NOMO-1 (cell line): ENCODE measurements around the gene MAP2K2.

Experiments used
- DNase-seq, 2 experiments: peaks; one replicate each; lab custom pipeline; 2025; ENCODE audit not compliant: unreplicated experiment in 2 of 2; lab: John Stamatoyannopoulos, UW

MAP2K2 gene

DNA sequence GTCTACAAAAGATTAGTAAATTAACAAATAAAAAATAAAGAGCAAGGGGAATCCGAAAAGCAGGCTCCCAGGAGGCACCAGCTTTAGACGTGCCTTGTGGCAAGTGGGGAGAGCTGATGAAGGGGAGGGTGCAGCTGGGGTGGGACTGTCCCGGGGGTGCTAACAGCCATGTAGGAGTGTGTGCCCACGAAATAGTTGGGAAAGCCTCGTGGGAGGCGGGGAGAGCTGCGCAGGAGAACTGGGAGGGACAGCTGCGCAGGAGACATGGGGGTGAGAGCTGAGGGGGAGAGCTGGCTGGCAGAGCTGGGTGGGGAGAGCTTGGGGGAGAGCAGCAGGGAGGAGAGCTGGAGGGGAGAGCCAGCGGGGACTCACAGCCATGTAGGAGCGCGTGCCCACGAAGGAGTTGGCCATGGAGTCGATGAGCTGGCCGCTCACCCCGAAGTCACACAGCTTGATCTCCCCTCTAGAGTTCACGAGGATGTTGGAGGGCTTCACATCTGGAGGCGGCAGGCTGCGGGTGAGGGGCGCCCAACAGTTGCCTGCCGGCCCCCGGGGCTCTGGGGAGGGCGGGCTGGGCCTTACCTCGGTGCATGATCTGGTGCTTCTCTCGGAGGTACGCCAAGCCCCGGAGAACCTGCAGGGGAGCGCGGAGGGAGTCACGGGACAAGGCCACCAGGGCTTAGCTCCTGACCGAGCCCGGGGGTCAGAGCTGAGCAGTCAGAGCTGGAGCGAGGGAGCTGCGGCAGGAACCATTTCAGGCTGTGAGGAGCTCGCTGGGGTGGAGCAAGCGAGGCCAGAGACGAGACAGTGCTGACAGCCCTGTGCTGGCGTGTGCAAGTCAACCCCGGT, 23.1 kb downstream of the MAP2K2 start:
- DNase-seq, result no peak

DNA sequence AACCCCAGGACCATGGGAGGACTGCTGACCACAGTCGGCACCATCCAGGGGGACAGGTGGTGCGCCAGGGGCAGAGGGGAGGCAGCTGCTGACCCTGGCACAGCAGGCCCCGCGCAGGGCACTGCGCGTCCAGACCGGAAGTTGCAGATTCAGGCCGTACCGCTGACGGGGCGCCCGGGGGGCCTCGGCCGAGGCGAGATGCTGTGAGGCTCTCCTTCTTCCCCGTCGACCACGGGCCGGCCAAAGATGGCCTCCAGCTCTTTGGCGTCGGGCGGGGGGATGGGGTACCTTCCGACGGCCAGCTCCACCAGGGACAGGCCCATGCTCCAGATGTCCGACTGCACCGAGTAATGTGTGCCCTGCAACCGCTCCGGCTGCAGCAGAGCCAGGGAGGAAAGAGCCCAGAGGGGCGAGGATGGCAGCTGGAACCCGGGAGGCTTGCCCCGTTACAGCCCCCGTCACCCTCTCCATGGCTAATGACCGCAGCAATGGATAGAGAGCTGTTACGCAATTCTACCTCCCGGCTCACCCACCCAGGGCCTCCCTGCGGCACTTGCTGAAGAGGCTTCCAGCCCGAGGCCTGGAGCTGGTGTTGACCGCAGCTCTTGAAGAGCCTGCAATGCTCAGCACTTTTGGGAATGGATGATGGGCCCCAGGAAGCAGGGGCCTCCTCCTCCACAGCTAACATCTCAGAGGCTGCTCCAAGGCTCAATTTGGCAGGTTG, 24.7 kb downstream of the MAP2K2 start:
- DNase-seq, result no peak

DNA sequence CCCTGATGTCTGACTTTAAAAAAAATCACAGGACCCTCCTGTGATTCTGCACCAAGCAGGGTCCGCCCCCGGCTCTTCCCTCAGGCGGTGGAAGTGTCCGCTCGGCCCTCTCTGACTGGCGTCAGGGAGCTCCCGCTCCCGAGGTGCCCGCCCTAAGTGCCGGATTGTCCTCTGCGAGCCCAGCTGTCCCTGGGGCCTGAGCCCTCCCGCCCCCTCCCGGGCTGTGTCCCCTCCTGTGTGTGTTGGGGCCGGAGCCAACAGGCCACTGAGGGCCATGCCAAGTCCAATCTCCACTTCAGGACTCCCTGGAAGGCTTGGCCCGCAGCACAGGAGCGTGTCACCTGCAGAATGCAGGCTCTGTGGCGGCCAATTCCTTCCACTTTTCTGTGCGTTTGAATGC, 25.4 kb downstream of the MAP2K2 start:
- DNase-seq, result no peak

DNA sequence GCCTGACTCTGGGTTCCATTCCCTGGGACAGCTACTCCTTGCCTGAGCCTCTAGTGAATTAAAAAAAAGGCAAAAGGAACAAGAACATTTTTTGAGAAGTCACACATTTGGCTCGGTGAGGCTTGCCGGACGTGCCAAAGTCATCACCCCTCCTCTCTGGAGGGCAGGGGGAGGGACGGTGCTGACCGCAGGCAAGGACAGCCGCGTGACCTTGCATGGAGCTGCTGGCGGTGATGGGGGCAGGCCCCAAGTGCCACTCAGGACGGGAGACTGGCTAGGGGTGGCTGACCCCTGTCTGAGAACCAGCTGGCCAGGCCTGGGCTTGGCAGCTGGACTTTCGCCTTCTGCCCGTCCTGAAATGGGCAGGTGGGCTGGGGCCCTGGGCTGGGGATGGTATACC, 26.4 kb downstream of the MAP2K2 start:
- no peak for DNase-seq

DNA sequence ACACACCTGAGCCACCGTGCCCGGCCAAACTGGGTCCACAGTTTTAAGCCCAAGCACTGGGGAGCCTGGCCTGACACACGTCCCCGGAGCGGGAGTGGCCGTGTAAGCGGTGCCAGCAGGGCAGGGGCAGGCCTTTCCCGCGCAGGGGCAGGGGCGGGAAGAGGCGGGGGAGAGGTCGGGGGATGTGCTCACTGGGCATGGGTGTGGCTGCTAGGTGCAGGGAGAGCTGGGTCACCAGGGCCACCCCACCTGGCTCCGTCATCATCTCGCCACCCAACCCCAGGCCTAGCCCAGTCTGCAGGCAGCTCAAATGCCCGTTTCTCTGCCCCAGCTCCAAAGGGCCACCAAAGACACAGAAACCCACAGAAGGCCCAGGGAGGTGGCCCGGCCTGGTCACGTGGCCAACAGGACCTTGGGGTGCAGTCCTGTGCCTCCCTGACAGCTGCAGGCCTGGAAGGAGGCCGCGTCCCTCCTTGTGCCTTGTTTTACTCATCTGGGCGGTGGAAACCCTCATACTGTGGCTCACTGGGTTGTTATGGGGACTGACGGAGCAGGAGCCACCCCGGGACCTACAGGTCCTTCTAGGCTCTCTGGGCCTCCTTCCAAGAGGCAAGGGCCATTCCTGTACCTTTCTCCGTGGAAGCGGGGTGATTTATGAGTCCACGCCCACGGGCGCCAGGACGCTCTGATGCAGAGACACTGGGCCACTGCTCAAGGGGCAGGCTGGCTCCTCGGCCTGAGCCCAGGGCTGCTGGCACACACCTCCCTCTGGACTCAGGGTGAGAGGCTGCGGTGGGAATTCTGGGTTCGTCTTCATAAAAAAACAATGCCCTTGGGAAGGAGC, 27.7 kb downstream of the MAP2K2 start:
- DNase-seq, result no peak

DNA sequence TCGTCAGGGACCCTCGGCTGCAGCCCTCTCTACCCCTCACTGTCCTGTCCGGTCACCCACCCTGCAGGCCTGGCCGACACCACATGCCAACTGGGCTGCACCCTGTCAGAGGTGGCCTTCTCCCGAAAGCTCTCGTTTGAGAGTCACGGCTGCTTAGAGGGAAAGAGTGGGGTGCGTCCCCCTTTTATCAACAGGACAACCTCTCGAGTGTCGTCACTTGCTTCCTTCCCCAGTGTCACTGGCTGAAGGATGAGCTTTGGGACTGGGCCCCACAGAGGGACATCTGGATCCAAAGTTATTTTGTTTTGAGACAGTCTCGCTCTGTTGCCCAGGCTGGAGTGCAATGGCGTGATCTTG, 28.5 kb downstream of the MAP2K2 start:
- no peak for DNase-seq

DNA sequence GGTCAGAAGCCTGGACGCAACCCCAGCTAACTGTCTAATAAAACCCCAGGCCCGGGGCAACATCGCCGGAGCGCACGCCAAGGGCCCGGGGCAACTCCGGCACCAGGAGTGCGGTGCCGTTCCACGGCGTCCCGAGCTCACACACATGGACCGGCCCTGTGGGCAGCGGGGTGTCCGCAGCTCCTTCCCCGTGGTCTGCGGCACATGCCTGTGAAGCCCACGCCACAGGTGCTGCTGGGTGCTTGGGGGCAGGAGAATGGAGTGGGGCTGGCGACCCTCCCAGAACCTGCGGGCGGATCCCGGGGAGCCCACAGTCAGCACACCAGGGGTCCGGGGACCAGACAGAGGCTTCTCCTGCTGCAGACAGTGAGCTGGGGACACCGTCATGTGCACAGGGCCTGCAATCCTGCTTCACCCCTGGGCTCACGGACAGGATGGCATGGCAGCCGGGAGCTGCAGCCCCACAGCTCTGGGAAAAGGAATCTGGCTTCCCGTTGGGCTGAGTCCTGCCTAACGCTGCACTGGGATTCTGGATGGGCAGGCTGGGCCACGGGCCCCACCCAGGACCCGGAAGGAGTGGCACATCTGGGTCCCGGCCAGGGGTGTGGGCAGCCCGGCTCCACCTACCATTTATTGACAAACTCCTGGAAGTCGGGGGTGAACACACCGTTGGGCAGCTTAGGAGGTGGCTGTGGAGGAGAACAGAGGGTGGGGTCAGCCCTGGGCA, 29.0 kb downstream of the MAP2K2 start:
- no peak for DNase-seq

DNA sequence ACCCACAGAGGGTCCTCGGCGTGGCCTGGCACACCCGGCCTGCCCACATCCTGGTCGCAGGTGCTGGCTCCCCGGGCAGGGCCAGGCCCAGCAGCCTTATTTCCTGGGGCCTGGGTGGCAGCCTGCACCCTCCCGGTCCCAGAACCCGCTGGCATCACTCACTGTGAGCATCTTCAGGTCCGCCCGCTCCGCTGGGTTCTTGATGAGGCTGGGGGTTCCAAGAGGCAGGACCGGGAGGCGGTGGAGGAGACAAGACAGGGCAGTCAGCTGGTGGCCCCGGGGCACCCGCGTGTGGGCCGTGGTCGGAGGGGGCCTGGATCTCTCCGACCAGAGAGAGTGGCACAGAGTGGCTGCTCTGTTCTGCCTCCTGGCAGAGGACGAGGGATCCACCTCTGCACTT, 29.6 kb downstream of the MAP2K2 start:
- DNase-seq, result no peak

DNA sequence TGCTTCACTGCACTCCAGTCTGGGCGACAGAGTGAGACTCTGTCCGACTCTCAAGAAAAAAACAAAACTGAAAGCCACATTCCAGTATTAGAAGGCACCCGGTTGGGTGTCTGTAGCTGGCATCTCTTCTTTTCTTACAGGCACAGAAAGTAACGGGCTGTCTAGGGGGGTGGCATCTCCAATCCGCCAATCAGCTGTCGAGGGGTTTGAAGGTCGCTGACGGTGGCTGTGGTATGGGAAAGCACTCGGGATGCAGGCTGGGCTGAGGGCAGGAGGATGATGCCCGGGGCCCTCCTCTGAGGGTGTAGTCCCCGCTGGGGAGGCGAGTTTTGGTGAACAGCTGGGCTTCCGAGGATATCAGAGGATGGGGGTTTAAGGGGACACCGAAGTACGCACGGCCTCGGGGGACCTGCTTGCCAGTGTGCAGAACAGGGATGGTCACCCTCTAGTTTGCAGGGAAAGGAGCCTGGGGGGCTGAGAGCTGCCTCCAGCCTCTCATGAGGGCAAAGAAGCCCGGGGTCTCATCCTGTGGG, 30.2 kb downstream of the MAP2K2 start:
- DNase-seq, result no peak

DNA sequence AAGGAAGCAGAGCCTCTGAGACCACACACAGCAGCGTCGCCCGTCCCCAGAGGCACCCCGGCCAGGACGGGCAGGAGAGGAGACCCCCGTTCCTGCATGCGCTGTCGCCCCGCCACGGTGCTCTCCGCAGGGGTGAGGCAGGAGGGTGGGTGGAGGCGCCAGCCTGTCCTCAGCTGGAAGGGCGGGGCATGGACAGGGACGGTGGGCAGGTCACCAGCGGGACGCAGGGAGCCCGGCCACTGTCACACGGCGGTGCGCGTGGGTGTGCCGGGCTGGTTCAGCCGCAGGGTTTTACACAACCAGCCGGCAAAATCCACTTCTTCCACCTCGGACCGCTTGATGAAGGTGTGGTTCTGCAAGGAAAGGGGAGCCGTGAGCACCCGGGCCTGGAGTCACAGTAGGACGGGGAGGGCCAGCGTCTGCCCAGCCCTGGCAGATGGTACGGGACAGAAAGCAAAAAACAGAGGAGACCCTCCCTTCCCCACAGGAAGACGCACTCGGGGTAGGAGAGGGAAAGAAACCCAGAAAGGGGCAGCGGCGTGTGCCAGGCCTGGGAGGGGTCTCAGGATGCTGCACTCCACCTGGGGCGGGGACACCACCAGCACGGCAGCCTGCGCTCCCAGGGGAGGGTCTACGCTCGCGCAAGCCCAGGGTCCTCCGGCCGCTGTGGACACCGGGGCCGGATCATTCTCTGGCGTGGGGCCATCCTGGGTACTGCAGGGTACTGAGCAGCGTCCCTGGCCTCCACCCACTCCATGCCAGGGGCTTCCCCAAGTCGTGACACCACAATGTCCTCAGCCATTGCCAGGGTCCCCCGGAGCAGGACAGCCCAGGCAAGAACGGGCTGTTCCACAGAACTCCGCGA, 33.3 kb downstream of the MAP2K2 start:
- no peak for DNase-seq

DNA sequence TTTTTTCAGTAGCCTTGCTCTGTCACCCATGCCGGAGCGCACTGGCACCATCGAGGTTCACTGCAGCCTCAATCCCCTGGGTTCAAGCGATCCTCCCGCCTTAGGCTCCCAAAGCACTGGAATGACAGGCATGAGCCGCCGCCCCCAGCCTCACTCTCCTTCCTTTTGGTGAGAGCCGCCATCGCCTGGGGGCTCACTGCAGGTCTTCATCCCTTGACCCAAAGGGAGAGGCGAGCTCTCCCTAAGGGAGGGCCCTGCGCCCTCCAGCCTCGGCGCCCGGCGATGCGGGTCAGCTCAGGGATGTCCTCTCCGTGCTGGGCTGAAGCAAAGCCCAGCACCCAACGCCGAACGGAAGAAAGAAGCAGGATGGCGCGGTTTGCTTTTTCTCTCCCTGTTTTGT, 34.0 kb downstream of the MAP2K2 start:
- no peak for DNase-seq

DNA sequence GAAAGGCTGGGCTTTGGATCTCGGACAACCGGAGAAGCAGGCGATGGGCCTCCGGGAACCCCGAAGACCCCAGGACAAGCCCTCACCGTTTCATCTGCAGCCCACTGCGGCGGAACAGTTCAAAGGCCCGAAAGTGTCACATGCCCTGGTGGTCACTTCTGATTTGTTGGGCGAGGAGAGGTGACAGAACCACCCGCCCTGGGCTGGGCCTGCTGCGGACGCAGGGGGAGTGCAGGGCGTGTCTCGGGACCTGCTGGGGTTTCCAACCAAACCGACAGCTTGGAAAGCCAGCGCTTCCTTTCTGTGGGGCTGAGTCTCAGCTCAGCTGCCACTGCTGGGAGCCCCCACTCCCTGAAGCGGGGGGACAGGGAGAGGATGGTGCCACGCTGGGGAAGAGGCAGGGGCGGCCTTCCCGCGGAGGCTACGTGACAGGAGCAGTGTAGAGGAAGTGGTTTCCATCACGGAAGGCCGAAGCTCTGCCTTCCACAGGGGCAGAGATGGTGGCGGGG, 34.5 kb downstream of the MAP2K2 start:
- no peak for DNase-seq

DNA sequence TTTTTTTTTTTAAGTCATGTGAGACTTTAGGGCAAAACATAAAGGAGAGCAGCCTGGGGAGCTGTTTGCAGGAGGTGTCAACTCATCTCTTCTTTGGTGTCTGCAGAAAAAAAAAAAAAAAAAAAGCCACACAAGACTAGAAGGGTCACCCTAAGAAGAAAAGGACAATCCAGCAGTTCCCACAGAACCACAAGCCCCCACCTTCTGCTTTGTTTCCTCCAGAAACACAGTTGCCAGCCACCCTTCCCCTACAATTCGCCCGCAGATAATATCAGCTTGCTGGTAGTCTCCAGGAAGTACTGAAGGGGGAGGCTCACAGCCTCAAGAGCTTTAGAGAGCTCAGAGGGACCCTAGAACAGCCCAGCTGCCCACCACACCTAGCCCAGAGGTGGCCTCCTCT, 34.9 kb downstream of the MAP2K2 start:
- DNase-seq, result no peak

DNA sequence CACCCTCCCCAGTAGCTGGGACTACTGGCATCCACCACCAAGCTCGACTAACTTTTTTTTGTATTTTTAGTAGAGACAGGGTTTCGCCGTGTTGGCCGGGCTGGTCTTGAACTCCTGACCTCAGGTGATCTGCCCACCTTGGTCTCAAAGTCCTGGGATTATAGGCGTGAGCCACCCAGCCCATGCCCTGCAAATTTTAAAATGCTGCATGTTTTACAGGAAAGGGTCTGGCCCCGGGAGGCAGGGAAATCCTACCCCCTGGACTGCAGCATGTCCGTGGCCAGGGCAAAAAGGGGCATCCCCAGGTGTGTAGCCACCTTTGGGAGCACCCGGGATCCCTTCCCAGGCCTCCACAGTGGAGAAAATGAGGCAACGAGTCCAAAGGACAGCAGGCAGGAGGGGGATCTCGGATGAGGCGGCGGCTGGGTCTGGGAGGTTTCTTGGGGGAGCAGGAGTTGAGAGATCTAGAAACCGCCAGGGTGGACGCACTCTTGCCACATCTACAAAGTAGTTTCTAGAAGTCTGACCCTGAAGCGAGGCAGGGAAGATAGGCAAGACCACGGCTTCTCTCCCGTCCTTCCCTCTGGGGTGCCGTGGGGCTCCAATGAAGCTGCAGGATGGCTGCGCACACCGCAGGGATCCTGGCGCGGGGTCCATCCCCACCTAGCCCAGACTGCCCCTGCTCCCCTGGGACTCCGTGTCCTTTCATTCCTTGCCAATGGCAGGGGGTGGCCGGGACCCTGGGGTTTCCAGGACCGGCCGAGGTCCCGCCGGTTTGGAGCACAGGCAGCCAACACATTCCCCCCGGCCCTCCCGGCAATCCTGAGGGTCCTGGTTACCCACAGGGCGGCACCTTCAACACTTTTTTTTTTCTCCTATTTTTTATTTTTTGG, 35.9 kb downstream of the MAP2K2 start:
- DNase-seq, result no peak

DNA sequence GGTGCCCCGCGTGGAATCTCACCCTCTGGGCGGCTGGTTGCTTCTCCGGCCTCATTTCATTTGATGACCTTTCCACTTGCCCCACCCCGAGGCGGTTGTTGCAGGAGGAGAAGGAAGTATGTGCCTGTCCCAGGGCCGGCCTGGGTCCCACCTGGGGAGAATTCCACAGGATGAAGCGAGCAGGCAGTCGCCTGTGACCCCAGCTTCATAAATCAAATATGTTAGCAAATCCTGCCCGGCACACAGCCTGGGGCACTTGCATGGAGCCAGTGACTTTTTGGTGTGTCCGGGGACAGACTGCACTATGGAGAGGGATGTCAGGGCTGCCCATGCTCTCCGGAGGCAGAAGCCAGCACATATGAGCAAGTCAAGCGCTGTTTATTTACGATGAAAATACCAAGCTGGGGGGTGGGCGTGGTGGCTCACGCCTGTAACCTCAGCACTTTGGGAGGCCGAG, 37.5 kb downstream of the MAP2K2 start:
- DNase-seq, result no peak

DNA sequence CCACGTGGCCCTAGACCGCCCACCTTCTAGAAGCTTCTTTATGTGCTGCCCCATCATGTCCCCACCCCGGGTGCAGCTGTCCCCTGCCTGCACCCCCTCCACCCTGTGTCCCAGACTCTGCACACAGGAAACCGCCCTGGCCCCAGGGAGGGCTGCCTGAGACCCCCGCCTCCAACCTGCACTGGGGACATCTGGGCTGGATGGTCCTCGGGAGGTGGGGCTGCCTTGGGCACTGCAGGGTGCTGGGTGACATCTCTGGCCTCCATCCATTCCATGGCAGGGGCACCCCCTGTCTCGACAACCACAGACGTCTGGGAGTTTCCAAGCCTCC, 39.4 kb downstream of the MAP2K2 start:
- DNase-seq, result no peak

DNA sequence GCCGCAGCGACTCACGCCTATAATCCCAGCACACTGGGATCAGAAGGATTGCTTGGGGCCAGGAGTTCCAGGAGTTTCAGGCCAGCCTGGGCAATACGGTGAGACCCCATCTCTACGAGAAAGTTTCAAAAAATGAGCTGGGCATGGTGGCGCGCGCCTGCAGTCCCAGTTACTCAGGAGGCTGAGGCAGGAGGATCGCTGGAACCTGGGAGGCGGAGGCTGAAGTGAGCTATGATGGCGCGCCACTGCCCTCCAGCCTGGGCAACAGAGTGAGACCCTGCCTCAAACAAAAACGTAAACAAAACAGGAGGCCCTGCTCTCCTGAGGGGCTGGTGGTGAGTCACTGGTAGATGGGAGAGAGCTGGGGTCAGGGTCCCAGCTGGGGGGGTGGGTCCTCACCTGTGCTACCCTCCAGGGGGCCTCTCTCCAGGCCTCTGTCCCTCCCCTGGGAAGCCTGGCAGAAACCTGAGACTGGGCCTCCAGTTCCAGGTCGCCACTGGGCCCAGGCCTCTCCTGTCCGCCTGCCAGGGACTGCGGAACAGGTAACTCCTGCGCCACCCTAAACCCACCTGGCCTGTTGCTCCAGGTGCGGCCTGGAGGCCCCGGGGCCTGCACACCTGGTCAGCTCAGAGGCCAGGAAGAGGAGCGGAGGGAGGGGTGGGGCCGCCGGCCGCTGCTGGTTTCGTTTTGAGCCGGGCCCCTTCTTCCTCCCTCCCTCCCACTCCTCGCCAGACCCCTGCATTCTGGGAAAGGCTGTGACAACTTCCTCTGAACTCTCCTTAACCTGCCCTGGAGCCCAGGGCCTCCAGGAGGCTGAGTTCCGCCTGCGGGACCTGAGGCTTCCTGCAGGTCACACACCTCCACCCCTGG, 40.0 kb downstream of the MAP2K2 start:
- DNase-seq, result peak in 1 of 2 experiments; percentile 23

DNA sequence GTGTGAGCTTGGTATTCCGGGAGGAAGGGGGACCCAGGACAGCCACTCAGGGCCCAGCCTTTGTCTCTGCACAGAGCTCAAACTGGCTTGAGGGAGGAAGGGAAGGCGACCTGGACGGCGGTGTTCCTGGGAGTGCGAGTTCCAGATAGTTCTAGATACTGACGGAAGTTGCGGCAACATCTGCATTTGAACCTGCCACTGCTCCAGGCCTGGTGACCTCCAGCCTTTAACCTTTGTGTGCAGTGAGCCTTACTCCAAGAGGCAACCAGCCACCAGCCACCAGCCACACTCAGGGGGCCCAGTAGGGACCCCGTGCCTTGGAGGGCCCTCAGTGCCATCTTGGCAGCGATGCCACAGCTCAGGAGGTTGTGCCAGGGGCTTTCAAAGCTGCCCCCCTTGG, 41.8 kb downstream of the MAP2K2 start:
- no peak for DNase-seq
